K562 (cell line): ENCODE results near the gene LY6G6C. TPM values are rescaled to one million over a fixed set of nuclear protein-coding genes. Genes with fewer than 3 reads are reported as not detected.

ENCODE experiments used
- ATAC-seq: fragments of 200-7000 bp; cut with Tn5 transposase; 3 replicates; pipeline ENCODE4 v1.9.1; 2020; ENCODE audit warnings: moderate library complexity
- BruUV-seq: library from RNA; stranded (reverse); fragments of 400-500 nt; replicated peaks from 2 replicates; lab custom pipeline; 2021; lab: Mats Ljungman, UMichigan
- CTCF ChIA-PET: fragments of 300-600 bp; formaldehyde crosslinking; extraction: SDS; loops from one replicate; lab custom pipeline; 2021; ENCODE audit warnings: low intra/inter-chr PET ratio; lab: Yijun Ruan, JAX
- POLR2A ChIA-PET: fragments of 300-600, 350-650 bp; sonication (Branson Sonifier 250); formaldehyde crosslinking; extraction: SDS; loops from one replicate; lab custom pipeline; 2021; ENCODE audit warnings: antibody characterized with exemption, inconsistent platforms; lab: Yijun Ruan, JAX
- DNase-seq, 4 experiments: peaks; one replicate each; pipeline versions ENCODE4 v3.0.0 to v3.0.0-alpha.2; 2011 to 2018; ENCODE audit warnings: low spot score in 3 of 4, mixed read lengths in 3 of 4; ENCODE audit errors: extremely low read depth in 1 of 4
- FAIRE-seq: peaks from 2 replicates; lab custom pipeline; 2011; peaks lifted over from hg19 to GRCh38; lab: Jason Lieb, UNC
- H2AFZ ChIP-seq: 2 replicates; pipeline ENCODE4 v1.6.0; 2011; ENCODE audit warnings: low read depth, low read length, control low read depth, inconsistent platforms
- H3K27ac ChIP-seq: fragments of 200-600 bp; 3 replicates; pipeline ENCODE4 v1.8.0; 2011; ENCODE audit warnings: low read depth, mild to moderate bottlenecking, control low read depth, inconsistent platforms, low read length, moderate library complexity, mixed read lengths; ENCODE audit errors: extremely low read depth
- H3K27me3 ChIP-seq, 2 experiments: fragments of 300-600 bp in 1 of 2; 2 replicates in 1 of 2; 3 replicates in 1 of 2; pipeline versions ENCODE4 v1.6.0 to v1.8.0; 2011; ENCODE audit warnings: inconsistent platforms in 2 of 2, low read length in 2 of 2, mild to moderate bottlenecking in 1 of 2, mixed read lengths in 1 of 2, moderate library complexity in 1 of 2; ENCODE audit not compliant: control insufficient read depth in 2 of 2, insufficient read depth in 2 of 2
- H3K36me3 ChIP-seq: fragments of 300-600 bp; 3 replicates; pipeline ENCODE4 v1.8.0; 2011; ENCODE audit warnings: mild to moderate bottlenecking, low read length, inconsistent platforms; ENCODE audit not compliant: control insufficient read depth, insufficient read depth
- H3K4me1 ChIP-seq, 2 experiments: fragments of 200-600 bp in 1 of 2; replicated peaks in 1 of 2; 2 replicates in 1 of 2; 3 replicates in 1 of 2; pipeline versions ENCODE4 v1.5.1 to v1.8.0; 2011; ENCODE audit warnings: inconsistent platforms in 2 of 2, low read length in 2 of 2, mild to moderate bottlenecking in 1 of 2, mixed read lengths in 1 of 2, moderate library complexity in 1 of 2; ENCODE audit not compliant: control insufficient read depth in 2 of 2, insufficient read depth in 2 of 2
- H3K4me2 ChIP-seq: 2 replicates; pipeline ENCODE4 v1.6.1; 2011; ENCODE audit warnings: low read length, control low read depth, inconsistent platforms, mixed read lengths; ENCODE audit not compliant: insufficient read depth
- H3K4me3 ChIP-seq: fragments of 200-600 bp; sonication (generic), shearing (Covaris generic); 2 replicates; pipeline ENCODE4 v1.5.1; 2016; ENCODE audit warnings: control low read depth, inconsistent platforms
- H3K79me2 ChIP-seq: fragments of 200-600 bp; 3 replicates; pipeline ENCODE4 v1.8.0; 2011; ENCODE audit warnings: low read length, inconsistent platforms; ENCODE audit not compliant: control insufficient read depth, insufficient read depth
- H3K9ac ChIP-seq, 2 experiments: 2 replicates each; pipeline versions ENCODE4 v1.6.0 to v1.6.1; 2011; ENCODE audit warnings: low read depth in 2 of 2, low read length in 2 of 2, control low read depth in 1 of 2, inconsistent platforms in 1 of 2, mild to moderate bottlenecking in 1 of 2, mixed read lengths in 1 of 2; ENCODE audit not compliant: insufficient read depth in 1 of 2
- H3K9me1 ChIP-seq: one replicate; pipeline ENCODE4 v1.6.0; 2011; ENCODE audit warnings: inconsistent platforms, mild to moderate bottlenecking, low read length, moderate library complexity; ENCODE audit not compliant: control insufficient read depth, insufficient read depth
- H3K9me3 ChIP-seq: replicated peaks from 2 replicates; pipeline ENCODE4 v1.5.1; 2011; ENCODE audit warnings: low read depth, low read length, inconsistent platforms; ENCODE audit not compliant: control insufficient read depth, insufficient read depth
- H4K20me1 ChIP-seq: replicated peaks from 2 replicates; pipeline ENCODE4 v1.6.1; 2011; ENCODE audit warnings: low read length, inconsistent platforms, mixed read lengths; ENCODE audit not compliant: control insufficient read depth, insufficient read depth
- HDAC6 ChIP-seq: IDR thresholded peaks from 2 replicates; pipeline ENCODE4 v1.6.1; 2012; ENCODE audit warnings: low read depth, mild to moderate bottlenecking, control low read depth, inconsistent platforms, low read length, moderate library complexity
- MAZ ChIP-seq, 2 experiments: fragments of 450-650 bp in 1 of 2; sonication (generic) in 1 of 2; formaldehyde crosslinking; IDR thresholded peaks in 1 of 2; conservative IDR thresholded peaks in 1 of 2; 2 replicates each; pipeline versions ENCODE4 v1.4.0 to v1.5.0; 2020; ENCODE audit warnings: mild to moderate bottlenecking in 1 of 2, missing genetic modification reagents in 1 of 2
- MECOM ChIP-seq: fragments of 250-450 bp; sonication (Bioruptor Pico); IDR thresholded peaks from 2 replicates; pipeline ENCODE4 v1.8.0; 2022; ENCODE audit warnings: inconsistent platforms
- POLR2G ChIP-seq: fragments of 200-400 bp; formaldehyde crosslinking; IDR thresholded peaks from 2 replicates; pipeline ENCODE4 v1.6.1; 2017; ENCODE audit warnings: low read depth, mild to moderate bottlenecking, antibody characterized with exemption, low read length, moderate library complexity
- PPARD ChIP-seq: fragments of 250-450 bp; sonication (Bioruptor Pico); IDR thresholded peaks from 2 replicates; pipeline ENCODE4 v1.8.0; 2022; ENCODE audit warnings: inconsistent platforms, mild to moderate bottlenecking, moderate library complexity
- RBFOX2 ChIP-seq: fragments of 200-400 bp; formaldehyde crosslinking; IDR thresholded peaks from 2 replicates; pipeline ENCODE4 v1.6.1; 2017; ENCODE audit warnings: low read depth, mild to moderate bottlenecking, low read length, moderate library complexity
- RBM22 ChIP-seq: fragments of 200-400 bp; formaldehyde crosslinking; IDR thresholded peaks from 2 replicates; pipeline ENCODE4 v1.6.1; 2018; ENCODE audit warnings: low read length, low read depth; ENCODE audit not compliant: poor library complexity, severe bottlenecking
- WGBS: fragments of 100-300 bp; shearing (Covaris generic); methylation state at CpG from one replicate; pipeline ENCODE4 v1.1.6; 2016; ENCODE audit warnings: low coverage, mixed read lengths; ENCODE audit not compliant: insufficient coverage; ENCODE audit errors: missing lambda C conversion rate; 5-methylcytosine and 5-hydroxymethylcytosine counted together
- in situ Hi-C: fragments of 300-500 bp; cut with MboI; formaldehyde crosslinking; loops from 4 replicates; pipeline ENCODE4 v1.15.0; 2018; ENCODE audit warnings: inconsistent platforms, mixed read lengths
- intact Hi-C: fragments of 100-400 bp; cut with micrococcal nuclease; formaldehyde crosslinking; loops from 2 replicates; pipeline ENCODE4 v1.14.2; 2022
- polyA plus RNA-seq, 8 experiments: library from polyadenylated mRNA; depleted of rRNA in 4 of 8; stranded (reverse) in 5 of 8; unstranded in 3 of 8; fragments of >200 nt; fragmentation: Nextera tagmentation in 2 of 8; fragmentation: Illumina TruSeq in 1 of 8; extraction: Ambion mirVana in 2 of 8; extraction: Trizol in 1 of 8; gene quantifications; 2 replicates each; pipeline versions ENCODE4 v1.2.1 to v1.2.3, GENCODE V29; 2011 to 2014; ENCODE audit warnings: inconsistent platforms in 1 of 8, missing spikeins in 1 of 8
- total RNA-seq, 7 experiments: library from RNA; depleted of rRNA in 6 of 7; stranded (reverse); fragments of >200 nt in 6 of 7; fragmentation: Illumina TruSeq in 2 of 7; extraction: Trizol in 2 of 7; gene quantifications; 2 replicates each; pipeline versions ENCODE4 v1.2.1 to v1.2.3, GENCODE V29; 2011 to 2021; ENCODE audit warnings: low replicate concordance in 1 of 7

The LY6G6C gene
- total and polyA plus RNA-seq, 9 of the 15 experiments (the other 6 are each of a cell fraction or from before 2014, with no cell fraction given) = 0.06 to 0.20 TPM; not detected in 7

DNA sequence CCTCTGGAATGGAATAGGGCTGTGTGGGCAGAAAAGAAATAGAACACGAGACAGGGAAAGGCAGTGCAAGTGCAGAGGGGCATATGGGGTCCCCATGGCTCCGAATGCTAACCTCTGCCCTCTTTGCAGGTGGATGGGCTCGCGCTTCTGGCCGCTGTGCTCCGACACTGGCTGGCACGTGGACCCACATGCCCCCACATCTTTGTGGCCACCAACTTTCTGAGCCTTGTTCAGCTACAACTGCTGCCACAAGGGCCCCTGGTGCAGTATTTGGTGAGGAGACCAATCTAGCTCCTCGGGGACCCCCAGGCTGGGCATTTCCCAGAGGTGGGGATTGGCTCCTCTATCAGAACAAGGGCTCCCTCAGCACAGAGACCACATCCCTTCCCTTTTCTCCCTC, 39.8 kb upstream of the LY6G6C start:
- CTCF ChIA-PET = no interaction called here
- Histone ChIP-seq H3K9ac (0 out of 4 replicates have a peak overlapping the region, but pooled peaks of 1 of the 2 experiments have one; percentile 6), H3K4me2 (no peak overlapping the region), H3K27ac (no peak overlapping the region), H3K9me1 (no peaks in the 10 kb centered on the region), H3K4me3 (no peak overlapping the region), H3K36me3 (peaks cover 63% of the 10 kb centered on the region), H4K20me1 (no peaks in the 10 kb centered on the region), H3K4me1 (peaks cover 0 to 17% of the 10 kb centered on the region in 2 experiments; a peak in 3 of 5 replicates)
- intact Hi-C loops = no loop called here
- TSS peak; percentile 4 for BruUV-seq
- DNase-seq (no peak), FAIRE-seq (no peak)
- in situ Hi-C loops = no loop called here
- TF ChIP-seq MAZ (CRISPR knock-in tag; conservative IDR thresholded peaks at IDR 0.05 in 1 of 2, IDR thresholded peaks at IDR 0.05 in 1 of 2) = peak in 1 of 2 experiments; percentile 37; a peak in 1 of 4 replicates
- TF ChIP-seq HDAC6 = 0 out of 2 replicates have a peak, but pooled peaks have one; percentile 31
- no peak for TF ChIP-seq PPARD (CRISPR knock-in tag)
- no peak for TF ChIP-seq MECOM (CRISPR knock-in tag)
- peak; percentile 69 for TF ChIP-seq POLR2G
- TF ChIP-seq RBM22 = peak; percentile 81
- peak; percentile 57 for TF ChIP-seq RBFOX2
- TF ChIP-seq, all 486 proteins: peak for 5
- Histone ChIP-seq H3K9me3 (no peaks in the 10 kb centered on the region), H3K79me2 (no peaks in the 10 kb centered on the region), H2AFZ (no peak overlapping the region), H3K27me3 (no peaks in the 10 kb centered on the region)
- POLR2A ChIA-PET = interaction anchor here (0.6 to 6.6 kb wide), 12 partner anchors 8 to 70 kb away, joined by 3 to 85 read pairs (median 4); partner anchors contain the start of genes CLIC1, HSPA1B, MSH5 and VARS1
- WGBS = 79% methylated on average over 8 of the region's 8 CpGs
- no peak for ATAC-seq
